Stimulated activated naive B cell treated with anti-CD40 and anti-IgM and Interleukin-4, amounts not matched to agents 10 μg/mL and 1 μg/mL and 100 μg/mL, for 72 hours (primary cell): ENCODE measurements around the gene ZBTB7B.

Experiments
- ATAC-seq, 2 donors: fragments of 150-1000 bp; cut with Tn5 transposase; replicated peaks; 2 replicates each; pipeline ENCODE4 v1.10.0; 2021; ENCODE audit warnings: moderate library complexity in 1 of 2
- DNase-seq: peaks from one replicate; pipeline ENCODE4 v3.0.0; 2021
- H3K27ac Mint-ChIP-seq: one replicate; pipeline ENCODE4 v1.8.0; 2022; ENCODE audit warnings: mild to moderate bottlenecking, mixed read lengths
- H3K27me3 Mint-ChIP-seq, 2 donors: one replicate each; pipeline ENCODE4 v1.8.0; 2022; ENCODE audit warnings: mixed read lengths in 2 of 2
- H3K36me3 Mint-ChIP-seq, 2 donors: one replicate each; pipeline ENCODE4 v1.8.0; 2022; ENCODE audit warnings: mixed read lengths in 2 of 2, mild to moderate bottlenecking in 1 of 2
- H3K4me1 Mint-ChIP-seq, 2 donors: one replicate each; pipeline ENCODE4 v1.8.0; 2022; ENCODE audit warnings: mixed read lengths in 2 of 2, mild to moderate bottlenecking in 1 of 2
- H3K4me3 Mint-ChIP-seq, 2 donors: one replicate each; pipeline ENCODE4 v1.8.0; 2022; ENCODE audit warnings: mild to moderate bottlenecking in 2 of 2, mixed read lengths in 2 of 2, moderate library complexity in 1 of 2
- H3K9me3 Mint-ChIP-seq, 2 donors: one replicate each; pipeline ENCODE4 v1.8.0; 2022; ENCODE audit warnings: mixed read lengths in 2 of 2, mild to moderate bottlenecking in 1 of 2

The ZBTB7B gene

DNA sequence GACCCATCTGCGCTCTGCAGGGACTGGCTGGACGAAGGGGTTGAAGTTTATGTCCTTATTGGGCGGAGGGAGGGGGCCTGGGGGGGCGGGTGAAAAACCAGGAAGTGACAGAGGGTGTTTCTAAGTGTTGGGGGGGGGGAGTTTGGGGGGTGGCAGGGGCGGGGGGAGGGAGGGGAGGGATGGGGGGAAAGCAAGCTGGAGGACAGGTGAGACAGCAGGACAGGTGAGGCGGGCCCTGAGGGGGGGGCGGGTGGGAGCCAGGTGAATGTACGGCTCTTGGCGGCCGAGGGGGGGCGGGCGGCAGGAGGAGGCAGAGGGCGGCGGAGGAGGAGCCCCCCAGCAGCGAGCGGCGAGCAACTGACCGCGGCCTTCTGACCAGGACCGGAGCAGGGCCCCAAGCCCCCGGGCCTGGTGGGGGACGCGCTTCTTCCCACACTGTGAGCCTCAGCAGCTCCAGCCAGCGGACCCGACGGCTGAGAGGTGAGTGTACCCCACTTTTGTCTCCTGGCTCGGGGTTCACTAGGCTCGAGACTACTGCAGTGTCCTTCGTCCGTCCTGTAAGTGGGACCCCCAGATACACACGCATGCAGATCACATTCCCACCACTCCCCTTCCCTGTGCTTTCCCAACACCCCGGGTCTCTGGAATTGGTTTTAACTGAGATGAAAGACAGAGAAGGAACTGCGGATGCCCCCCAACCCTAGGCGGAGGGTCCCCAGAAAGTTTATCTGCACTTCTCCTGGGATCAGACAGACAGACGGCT is at the start of gene ZBTB7B:
ZBTB7B (plus strand) TSS at position 339 of the 763 bp plus-strand sequence. CDS start 11,859 bp downstream, outside the sequence.
- Mint-ChIP-seq H3K4me3 (peak within 1 kb of the TSS; percentile 97 to 98), H3K27me3 (no peaks in the 10 kb centered on the region), H3K27ac (peak within 1 kb of the TSS; percentile 99), H3K4me1 (peaks cover 42 to 73% of the 10 kb centered on the region in 2 donors), H3K9me3 (no peaks in the 10 kb centered on the region), H3K36me3 (peaks cover 3 to 11% of the 10 kb centered on the region in 2 donors)
- ATAC-seq (peak in 1 of 2 donors; percentile 0), DNase-seq (no peak)

DNA sequence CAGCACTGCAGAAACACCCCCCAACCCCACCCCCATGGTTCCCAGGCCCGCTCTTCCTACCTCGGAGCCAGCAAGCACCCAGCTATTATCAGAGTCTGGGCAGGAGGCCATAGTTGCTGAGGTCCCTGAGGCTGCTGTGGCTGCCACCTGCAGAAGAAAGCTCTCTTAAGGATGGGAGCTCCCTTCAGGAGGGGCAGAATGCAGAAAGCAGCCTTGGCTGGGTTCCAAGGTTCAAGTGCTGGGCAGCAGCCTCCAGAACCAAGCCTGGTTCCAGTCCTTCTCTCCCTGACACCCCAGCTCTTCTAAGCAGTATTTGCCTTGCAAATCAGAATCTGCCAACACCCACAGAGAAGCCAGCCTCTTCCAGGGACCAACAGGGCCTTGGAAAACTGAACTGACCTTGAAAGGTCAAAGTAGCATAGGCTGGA is 49.0 kb upstream of the ZBTB7B start:
- no peak for DNase-seq
- Mint-ChIP-seq H3K27ac (peak overlapping the region; percentile 88), H3K4me3 (peak overlapping the region in 1 of 2 donors; percentile 8), H3K4me1 (peaks cover 63 to 72% of the 10 kb centered on the region in 2 donors), H3K9me3 (no peaks in the 10 kb centered on the region), H3K27me3 (no peaks in the 10 kb centered on the region), H3K36me3 (peaks cover 10% of the 10 kb centered on the region in 2 donors)
- ATAC-seq: no peak

DNA sequence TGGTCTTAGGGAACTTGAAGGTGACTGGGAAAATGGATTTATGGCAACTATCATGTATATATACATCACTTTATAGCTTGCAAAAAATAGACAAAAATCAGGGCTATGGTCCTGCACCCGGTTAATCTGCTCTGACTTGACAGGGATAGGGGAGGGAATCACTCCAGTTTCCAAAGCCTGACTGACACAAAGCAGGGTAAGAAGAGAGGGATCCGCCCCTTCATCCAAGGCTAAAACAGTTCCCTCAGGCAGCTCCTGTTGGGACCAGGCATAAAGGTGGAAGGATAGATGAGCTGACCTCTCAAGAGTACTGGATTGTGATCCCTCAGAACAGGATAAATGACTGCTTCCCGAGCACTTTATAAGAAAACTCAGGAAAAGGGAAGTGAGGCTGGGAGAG is 48.1 kb upstream of the ZBTB7B start:
- Mint-ChIP-seq H3K27me3 (no peaks in the 10 kb centered on the region), H3K4me3 (peak overlapping the region in 1 of 2 donors; percentile 22), H3K4me1 (peaks cover 61 to 80% of the 10 kb centered on the region in 2 donors), H3K36me3 (peaks cover 9 to 13% of the 10 kb centered on the region in 2 donors), H3K9me3 (no peaks in the 10 kb centered on the region), H3K27ac (peak overlapping the region; percentile 96)
- ATAC-seq (no peak), DNase-seq (no peak)

DNA sequence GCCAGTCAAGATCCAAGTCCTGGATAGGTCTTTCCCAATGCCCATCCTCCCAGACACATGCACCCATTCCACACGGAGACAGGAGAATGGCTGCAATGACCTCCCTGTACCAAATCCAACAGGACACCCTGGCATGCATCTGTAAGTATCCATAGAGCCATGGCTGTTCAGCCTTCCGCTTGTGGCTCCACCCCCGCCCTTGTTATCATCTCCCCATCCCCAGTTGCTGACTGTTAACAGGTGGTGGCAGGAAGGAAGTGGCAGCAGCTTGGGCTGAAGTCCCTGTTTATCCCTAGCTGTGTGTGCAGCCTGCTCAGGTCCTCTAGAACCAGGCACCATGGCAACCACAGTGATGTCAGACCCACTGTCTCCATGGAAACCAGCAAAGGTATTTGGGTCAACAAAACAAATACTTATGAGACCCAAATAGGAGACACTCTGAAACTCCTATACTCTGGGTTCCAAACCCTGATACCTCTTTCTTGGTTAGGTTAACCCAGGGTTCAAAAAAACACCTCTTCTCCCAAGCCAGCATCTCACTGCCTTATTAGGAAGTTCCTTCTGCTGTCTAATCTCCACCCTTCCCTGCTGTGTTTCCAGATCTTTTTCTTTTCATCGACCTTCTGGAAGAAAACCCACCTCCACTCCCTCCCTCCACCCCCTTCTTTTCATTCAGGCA is 47.4 kb upstream of the ZBTB7B start:
- Mint-ChIP-seq H3K36me3 (peaks cover 12 to 15% of the 10 kb centered on the region in 2 donors), H3K27ac (peak overlapping the region; percentile 96), H3K9me3 (no peaks in the 10 kb centered on the region), H3K27me3 (no peaks in the 10 kb centered on the region), H3K4me1 (peaks cover 61 to 86% of the 10 kb centered on the region in 2 donors), H3K4me3 (peak overlapping the region; percentile 93 to 94)
- DNase-seq (peak; percentile 64), ATAC-seq (peak; percentile 75 to 82)

DNA sequence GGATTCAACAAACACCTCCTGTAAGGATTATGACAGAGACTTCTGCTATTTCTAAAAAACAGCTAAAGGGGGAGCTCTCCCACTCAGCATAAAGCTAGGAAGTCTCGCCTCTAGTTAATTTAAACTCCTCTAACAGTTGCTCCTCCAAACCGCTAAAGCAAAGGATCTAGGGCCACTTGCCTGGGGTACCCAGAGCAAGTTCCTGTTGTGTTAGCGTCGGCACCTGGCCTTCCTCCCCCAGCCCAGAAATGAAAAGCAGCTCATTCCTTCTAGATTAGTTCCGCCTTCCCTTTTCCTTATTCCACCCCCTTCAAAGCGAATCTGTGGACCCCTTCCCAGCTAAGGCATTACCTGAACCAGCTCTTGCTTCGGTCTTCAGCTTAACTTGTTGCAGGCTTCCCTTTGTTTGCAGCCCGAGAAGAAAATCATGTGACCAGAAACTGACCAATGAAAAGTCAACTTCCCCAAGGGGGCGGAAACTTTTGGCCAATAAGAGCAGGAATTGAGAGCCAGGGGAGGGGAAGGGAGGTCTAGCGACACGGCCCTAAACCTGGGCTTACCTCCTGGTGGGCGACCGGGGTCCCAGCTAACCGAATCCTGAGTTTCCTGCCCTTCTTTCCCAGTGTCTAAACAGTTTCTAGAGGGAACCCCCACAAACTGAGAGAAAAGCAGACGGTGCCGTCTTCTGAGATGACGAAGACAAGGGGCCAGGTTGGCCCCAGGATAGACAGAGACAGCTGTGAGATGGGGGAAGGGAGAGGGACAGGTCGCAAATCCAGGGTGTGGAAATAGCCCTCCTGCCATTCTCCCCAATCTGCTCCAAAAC is 46.7 kb upstream of the ZBTB7B start, which contains the start of gene PBXIP1:
PBXIP1 (minus strand) TSS at position 382 of the 826 bp plus-strand sequence. CDS start 2,378 bp downstream, outside the sequence.
- Mint-ChIP-seq H3K36me3 (peaks cover 7 to 11% of the 10 kb centered on the region in 2 donors), H3K4me1 (peaks cover 58 to 86% of the 10 kb centered on the region in 2 donors), H3K27ac (peak within 1 kb of the TSS; percentile 96), H3K9me3 (no peaks in the 10 kb centered on the region), H3K4me3 (peak within 1 kb of the TSS; percentile 93 to 94), H3K27me3 (no peaks in the 10 kb centered on the region)
- DNase-seq (peak; percentile 83), ATAC-seq (peak; percentile 75 to 83)

DNA sequence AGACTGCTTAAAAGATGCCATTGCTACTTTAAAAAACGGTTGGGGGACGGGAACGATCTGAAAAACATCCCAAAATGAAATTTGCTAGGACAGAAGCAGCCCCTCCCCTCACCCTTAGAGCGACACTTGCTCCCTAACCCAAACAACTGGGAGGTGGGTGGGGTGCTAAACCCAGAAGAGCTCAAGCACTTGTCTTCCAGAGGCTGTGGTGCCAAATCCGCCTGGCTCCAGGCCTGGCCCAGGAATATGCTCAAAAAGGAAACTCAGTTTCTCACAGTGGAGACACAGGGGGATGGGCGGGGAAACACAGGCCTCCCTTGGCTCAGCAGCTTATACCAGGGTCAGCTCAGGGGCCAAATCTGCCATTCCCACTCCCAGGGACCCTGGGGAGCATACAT is 46.1 kb upstream of the ZBTB7B start:
- H3K36me3 Mint-ChIP-seq: peaks cover 7 to 11% of the 10 kb centered on the region in 2 donors
- peak overlapping the region; percentile 96 for H3K27ac Mint-ChIP-seq
- no peaks in the 10 kb centered on the region for H3K27me3 Mint-ChIP-seq
- peaks cover 54 to 82% of the 10 kb centered on the region in 2 donors for H3K4me1 Mint-ChIP-seq
- H3K9me3 Mint-ChIP-seq: no peaks in the 10 kb centered on the region
- H3K4me3 Mint-ChIP-seq: peak overlapping the region; percentile 93 to 94
- DNase-seq (no peak), ATAC-seq (no peak)

DNA sequence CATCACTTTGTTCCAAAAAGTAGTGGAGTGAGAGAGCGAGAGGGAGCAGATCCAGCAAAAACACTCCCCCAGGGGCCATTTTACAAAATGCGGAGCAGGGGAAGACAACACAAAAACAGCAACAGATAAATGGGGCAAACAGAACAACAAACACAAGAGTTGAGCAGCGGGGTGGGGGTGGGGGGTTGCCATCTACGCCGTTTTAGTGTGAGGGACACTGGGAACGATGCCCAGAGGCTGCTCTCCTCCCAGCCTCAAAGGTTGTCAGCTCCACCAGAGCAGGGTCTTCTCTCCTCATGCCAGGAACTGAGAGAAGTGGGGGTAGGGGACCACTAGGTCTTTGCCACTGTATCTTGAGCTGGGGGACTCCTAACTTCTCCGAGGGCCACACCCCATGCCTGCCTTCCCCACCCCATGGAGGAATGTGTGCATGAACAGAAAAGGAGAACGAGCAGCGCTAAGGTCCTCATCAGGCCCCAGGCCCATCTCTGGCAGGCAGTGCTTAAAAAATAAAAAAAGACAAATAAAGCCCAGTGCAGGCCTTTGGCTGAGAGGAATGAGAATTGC is 45.4 kb upstream of the ZBTB7B start:
- Mint-ChIP-seq H3K9me3 (no peaks in the 10 kb centered on the region), H3K27ac (no peak overlapping the region), H3K4me3 (no peak overlapping the region), H3K36me3 (peaks cover 7 to 12% of the 10 kb centered on the region in 2 donors), H3K27me3 (no peaks in the 10 kb centered on the region), H3K4me1 (peaks cover 49 to 76% of the 10 kb centered on the region in 2 donors)
- DNase-seq: no peak
- ATAC-seq: no peak

DNA sequence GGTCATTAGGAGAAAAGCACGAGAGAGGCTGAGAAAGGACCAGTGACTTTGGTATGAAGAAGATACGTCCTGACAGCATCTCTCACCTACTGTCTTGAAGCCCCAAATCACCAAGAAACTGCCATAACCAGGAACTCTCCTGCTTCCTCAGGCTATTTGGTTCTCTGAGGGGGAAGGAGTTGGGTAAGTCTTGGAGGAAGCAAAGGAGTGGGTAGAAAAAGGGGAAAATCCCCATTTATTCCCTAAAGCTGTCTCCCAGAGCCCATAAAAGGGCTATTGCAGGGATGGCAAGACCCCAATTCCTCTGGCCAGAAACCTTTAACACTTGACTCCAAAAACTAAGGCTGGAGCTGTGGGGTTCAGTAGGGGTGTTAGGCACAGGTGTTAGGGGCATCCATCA is 44.6 kb upstream of the ZBTB7B start:
- no peaks in the 10 kb centered on the region for H3K9me3 Mint-ChIP-seq
- H3K4me3 Mint-ChIP-seq: no peak overlapping the region
- no peak overlapping the region for H3K27ac Mint-ChIP-seq
- H3K27me3 Mint-ChIP-seq: no peaks in the 10 kb centered on the region
- peaks cover 13 to 17% of the 10 kb centered on the region in 2 donors for H3K36me3 Mint-ChIP-seq
- DNase-seq: no peak
- ATAC-seq: no peak
- peaks cover 43 to 76% of the 10 kb centered on the region in 2 donors for H3K4me1 Mint-ChIP-seq

DNA sequence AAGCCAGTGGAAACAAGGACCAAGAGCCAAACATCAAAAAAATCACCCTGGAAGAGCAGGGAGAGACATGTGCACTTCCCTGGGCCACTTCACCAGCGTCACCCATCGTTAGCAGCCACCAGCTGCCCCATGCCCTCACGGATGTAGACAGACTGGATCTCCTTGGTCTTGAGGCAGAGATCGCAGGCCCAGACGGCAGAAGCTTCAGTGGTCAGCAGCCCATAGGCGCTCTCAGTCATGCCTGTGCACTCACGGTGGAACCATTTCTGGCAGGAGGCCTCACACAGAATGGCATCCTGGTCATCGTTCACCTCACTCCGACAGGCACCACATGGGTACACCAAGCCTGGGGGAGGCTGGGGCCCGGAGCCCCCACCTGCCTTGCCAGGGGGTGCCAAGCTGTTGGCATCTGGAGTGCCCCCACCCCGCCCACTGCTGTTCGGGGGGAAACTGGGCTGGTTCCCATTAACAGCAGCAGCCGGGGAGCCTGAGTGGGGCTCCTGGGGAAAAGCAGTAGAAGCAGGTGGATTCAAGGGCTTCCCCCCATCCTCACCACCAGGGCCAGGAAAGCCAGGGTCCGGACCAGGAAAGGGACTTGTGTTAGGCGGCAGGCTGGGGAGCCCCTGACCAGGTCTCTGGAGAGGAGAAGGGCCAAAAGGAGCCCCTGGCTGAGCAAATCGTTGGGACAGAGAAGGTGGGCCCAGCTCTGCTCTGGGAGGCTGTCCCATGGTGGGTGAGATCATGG is 43.7 kb upstream of the ZBTB7B start:
- Mint-ChIP-seq H3K27ac (no peak overlapping the region), H3K27me3 (no peaks in the 10 kb centered on the region), H3K4me3 (peak overlapping the region in 1 of 2 donors; percentile 4), H3K36me3 (peaks cover 18 to 25% of the 10 kb centered on the region in 2 donors), H3K4me1 (peaks cover 43 to 76% of the 10 kb centered on the region in 2 donors), H3K9me3 (no peaks in the 10 kb centered on the region)
- DNase-seq (no peak), ATAC-seq (no peak)

DNA sequence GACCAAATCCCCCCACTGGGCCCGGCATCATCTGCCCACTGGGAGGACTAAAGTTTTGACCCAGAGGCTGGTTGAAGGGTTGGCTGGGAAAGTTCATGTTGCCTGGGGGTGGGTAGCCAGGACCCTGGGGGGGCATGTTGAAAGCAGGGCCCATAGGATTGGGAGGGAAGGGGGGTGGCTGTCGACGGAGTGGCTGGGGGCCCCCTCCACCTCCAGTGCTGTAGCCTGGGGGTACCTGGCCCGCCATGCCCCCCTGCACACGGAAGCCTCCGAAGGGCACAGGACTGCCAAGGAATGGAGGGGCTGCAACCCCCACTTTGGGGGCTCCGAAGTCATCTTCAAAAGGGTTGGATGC is 43.2 kb upstream of the ZBTB7B start:
- Mint-ChIP-seq H3K36me3 (peaks cover 20 to 28% of the 10 kb centered on the region in 2 donors), H3K27me3 (no peaks in the 10 kb centered on the region), H3K27ac (no peak overlapping the region), H3K4me3 (peak overlapping the region; percentile 88), H3K9me3 (no peaks in the 10 kb centered on the region), H3K4me1 (peaks cover 40 to 74% of the 10 kb centered on the region in 2 donors)
- ATAC-seq (no peak), DNase-seq (no peak)

DNA sequence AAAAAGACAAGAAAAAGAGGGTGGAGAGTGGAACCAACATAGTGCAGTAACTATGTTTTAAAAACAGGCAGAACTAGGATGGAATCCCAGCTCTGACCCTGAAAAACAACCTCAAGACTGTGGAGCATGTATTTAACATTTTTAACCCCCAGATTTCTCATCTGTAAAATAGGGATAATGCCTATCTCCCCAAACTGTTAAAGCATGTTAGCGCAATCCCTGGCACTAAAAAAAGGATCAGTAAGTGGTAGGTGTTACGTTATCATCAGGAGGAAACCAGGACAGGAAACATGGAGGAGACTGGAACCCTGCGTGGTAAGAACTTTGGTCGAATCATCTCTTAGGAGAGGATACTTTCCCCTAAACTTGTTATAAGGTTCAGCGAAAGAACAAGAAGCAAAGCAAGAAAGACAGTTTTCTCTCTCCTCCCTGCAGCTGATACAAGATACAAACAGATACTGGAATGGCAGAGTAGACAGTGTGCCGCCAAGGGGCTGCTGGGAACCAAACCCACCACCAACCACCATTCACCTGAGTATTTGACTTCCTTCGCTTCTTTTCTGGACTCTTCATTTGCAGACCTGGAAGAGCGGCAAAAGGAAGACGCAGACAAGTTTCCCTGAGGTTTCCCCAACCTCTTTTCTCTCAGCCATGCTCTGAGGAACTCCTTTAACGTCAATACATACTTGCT is 42.0 kb upstream of the ZBTB7B start:
- Mint-ChIP-seq H3K4me3 (peak overlapping the region; percentile 88), H3K9me3 (no peaks in the 10 kb centered on the region), H3K36me3 (peaks cover 25 to 34% of the 10 kb centered on the region in 2 donors), H3K4me1 (peaks cover 32 to 62% of the 10 kb centered on the region in 2 donors), H3K27me3 (no peaks in the 10 kb centered on the region), H3K27ac (peak overlapping the region; percentile 93)
- DNase-seq (no peak), ATAC-seq (no peak)

DNA sequence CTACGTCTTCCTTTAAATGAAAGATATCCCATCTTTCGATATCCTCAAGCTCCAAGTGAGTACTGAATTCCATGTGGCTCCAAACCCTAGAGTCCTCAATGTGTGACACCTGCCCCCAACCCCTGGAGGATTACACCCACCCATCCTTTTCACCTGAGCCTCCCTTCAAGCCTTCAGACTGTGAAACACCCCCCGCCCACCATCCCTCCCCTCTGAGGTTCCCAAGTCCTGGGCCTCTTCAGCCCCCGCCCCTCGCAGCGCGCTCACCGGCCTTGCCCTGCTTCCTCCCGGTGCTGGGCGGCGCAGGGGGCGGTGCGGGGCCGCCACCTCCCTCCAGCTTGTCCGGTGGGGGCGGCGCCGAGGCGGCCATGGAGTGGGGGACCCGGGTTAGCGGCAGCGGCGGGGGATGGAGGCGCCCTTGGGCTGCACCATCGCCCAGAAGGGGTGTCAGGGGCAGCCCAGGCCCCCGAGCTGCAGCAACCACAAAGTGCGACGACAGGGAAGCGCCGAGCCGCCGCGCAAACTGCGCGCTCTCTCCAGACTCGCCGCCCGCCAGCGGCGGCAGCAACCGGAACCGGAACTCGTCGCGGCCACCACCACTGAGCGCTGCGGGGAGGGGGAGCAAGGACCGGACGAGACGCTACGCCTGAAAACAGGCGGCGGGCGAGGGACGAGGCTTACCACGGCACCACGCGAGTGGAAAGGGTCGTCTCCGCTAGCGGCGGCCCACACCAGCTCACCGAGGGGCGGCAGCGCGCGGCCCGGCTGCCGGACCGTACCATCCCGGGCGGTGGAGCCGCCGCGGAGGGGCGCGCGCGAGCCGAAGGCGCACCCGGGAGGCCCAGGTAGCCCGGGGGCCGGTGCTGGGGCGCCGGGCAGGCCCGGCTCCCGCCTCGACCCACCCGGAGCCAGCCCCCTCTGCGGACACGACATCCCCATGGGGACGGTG is 41.1 kb upstream of the ZBTB7B start, which contains the start of gene PYGO2:
PYGO2 (minus strand) TSS at position 576 of the 949 bp plus-strand sequence; CDS start at position 370, 206 bp downstream.
- H3K27ac Mint-ChIP-seq: peak within 1 kb of the TSS; percentile 97
- peaks cover 24 to 53% of the 10 kb centered on the region in 2 donors for H3K4me1 Mint-ChIP-seq
- H3K9me3 Mint-ChIP-seq: no peaks in the 10 kb centered on the region

More for the DNA sequence above, 41.1 kb upstream of the ZBTB7B start, which contains the start of gene PYGO2:
- Mint-ChIP-seq H3K27me3 (no peaks in the 10 kb centered on the region), H3K4me3 (peak within 1 kb of the TSS; percentile 88 to 90), H3K36me3 (peaks cover 26 to 36% of the 10 kb centered on the region in 2 donors)
- DNase-seq: peak; percentile 78
- peak; percentile 85 to 87 for ATAC-seq
